Neural cell (in vitro differentiated cells): Measurements from ENCODE around the gene C6orf120.

Experiments
- CTCF ChIP-seq: fragments of 450-650 bp; IDR thresholded peaks from 2 replicates; pipeline ENCODE4 v1.5.1; 2014; ENCODE audit warnings: antibody characterized with exemption, mild to moderate bottlenecking, moderate library complexity; ENCODE audit not compliant: poor library complexity, severe bottlenecking
- EP300 ChIP-seq: fragments of 450-650 bp; conservative IDR thresholded peaks from 2 replicates; pipeline ENCODE4 v1.6.1; 2014; ENCODE audit warnings: antibody characterized with exemption, mild to moderate bottlenecking, moderate library complexity; ENCODE audit not compliant: poor library complexity, severe bottlenecking
- EZH2 ChIP-seq: fragments of 200-600, 300-800 bp; shearing (Covaris generic), sonication (generic); IDR thresholded peaks from 2 replicates; pipeline ENCODE4 v1.6.1; 2014; ENCODE audit warnings: antibody characterized with exemption, low read length, borderline replicate concordance, mild to moderate bottlenecking; ENCODE audit not compliant: insufficient read depth, poor library complexity, severe bottlenecking
- POLR2AphosphoS5 ChIP-seq: IDR thresholded peaks from 2 replicates; pipeline ENCODE4 v1.6.1; 2012
- RAD21 ChIP-seq: fragments of 450-650 bp; conservative IDR thresholded peaks from 2 replicates; pipeline ENCODE4 v1.6.1; 2014; ENCODE audit warnings: antibody characterized with exemption, mild to moderate bottlenecking, moderate library complexity
- REST ChIP-seq: IDR thresholded peaks from 2 replicates; pipeline ENCODE4 v1.6.1; 2012; ENCODE audit warnings: borderline replicate concordance

- TF ChIP-seq CTCF (no peak), EP300 (no peak), EZH2 (no peak), POLR2AphosphoS5 (no peak), REST (no peak), RAD21 (no peak)
These were observed 37.1 kb downstream of the C6orf120 start for GRCh38 chr6:169738976-169739529.
